Natural killer cell (primary cell): ENCODE results near the gene OR2V1. TPM values are rescaled to one million over a fixed set of nuclear protein-coding genes. Genes with fewer than 3 reads are reported as not detected.

Experiments used
- ATAC-seq, 3 donors: fragments of 150-1000 bp in 2 of 3; fragments of 200-7000 bp in 1 of 3; cut with Tn5 transposase; 1 replicate in 1 of 3; 2 replicates in 2 of 3; pipeline ENCODE4 v1.10.0; 2021; ENCODE audit warnings: mild to moderate bottlenecking in 2 of 3, moderate library complexity in 2 of 3
- DNase-seq, 2 donors: peaks; one replicate each; pipeline versions ENCODE4 v3.0.0 to v3.0.0-alpha.2; 2013 to 2021; ENCODE audit warnings: mixed read lengths in 1 of 2
- H3K27ac ChIP-seq: one replicate; pipeline ENCODE4 v1.5.1; 2013; ENCODE audit warnings: mild to moderate bottlenecking, low read length
- H3K27me3 ChIP-seq: one replicate; pipeline ENCODE4 v1.6.1; 2013; ENCODE audit warnings: low read length; ENCODE audit not compliant: control insufficient read depth, insufficient read depth
- H3K36me3 ChIP-seq: one replicate; pipeline ENCODE4 v1.6.1; 2013; ENCODE audit warnings: low read length; ENCODE audit not compliant: control insufficient read depth, insufficient read depth
- H3K4me1 ChIP-seq: one replicate; pipeline ENCODE4 v1.6.1; 2013; ENCODE audit warnings: low read length; ENCODE audit not compliant: control insufficient read depth, insufficient read depth
- H3K4me3 ChIP-seq: one replicate; pipeline ENCODE4 v1.5.1; 2013; ENCODE audit warnings: low read length
- H3K9me3 ChIP-seq: one replicate; pipeline ENCODE4 v1.6.1; 2013; ENCODE audit warnings: low read length; ENCODE audit not compliant: control insufficient read depth, insufficient read depth
- H3K27ac Mint-ChIP-seq, 2 donors: one replicate each; pipeline ENCODE4 v1.8.0; 2022; ENCODE audit warnings: mild to moderate bottlenecking in 2 of 2, mixed read lengths in 2 of 2, moderate library complexity in 1 of 2
- H3K27me3 Mint-ChIP-seq, 2 donors: one replicate each; pipeline ENCODE4 v1.8.0; 2022; ENCODE audit warnings: low read depth in 2 of 2, mixed read lengths in 2 of 2
- H3K36me3 Mint-ChIP-seq: one replicate; pipeline ENCODE4 v1.8.0; 2022; ENCODE audit warnings: mixed read lengths
- H3K4me1 Mint-ChIP-seq, 2 donors: one replicate each; pipeline ENCODE4 v1.8.0; 2022; ENCODE audit warnings: mixed read lengths in 2 of 2
- H3K4me3 Mint-ChIP-seq: one replicate; pipeline ENCODE4 v1.8.0; 2022; ENCODE audit warnings: mild to moderate bottlenecking, moderate library complexity, mixed read lengths
- H3K9me3 Mint-ChIP-seq, 2 donors: one replicate each; pipeline ENCODE4 v1.8.0; 2022; ENCODE audit warnings: mixed read lengths in 2 of 2
- CTCF ChIP-seq: fragments of 200-600 bp; IDR thresholded peaks from one replicate; pipeline ENCODE4 v1.8.0; 2022; ENCODE audit warnings: antibody characterized with exemption
- WGBS: methylation state at CpG from one replicate; pipeline ENCODE4 v1.1.7; 2013; ENCODE audit warnings: missing lambda C conversion rate; ENCODE audit not compliant: insufficient coverage; 5-methylcytosine and 5-hydroxymethylcytosine counted together
- intact Hi-C: fragments of 100-400 bp; cut with micrococcal nuclease; formaldehyde crosslinking; loops from one replicate; pipeline ENCODE4 v1.14.2; 2022
- total RNA-seq, 4 donors: library from RNA; stranded (reverse); fragments of 120-200 nt in 1 of 4; gene quantifications; one replicate each; pipeline versions ENCODE4 v1.2.3 to v1.2.4, GENCODE V29; 2013 to 2022

Gene OR2V1
- total RNA-seq, 3 donors from 2014 or later (not counting 1 experiment from before 2014, with no cell fraction given): not detected

DNA sequence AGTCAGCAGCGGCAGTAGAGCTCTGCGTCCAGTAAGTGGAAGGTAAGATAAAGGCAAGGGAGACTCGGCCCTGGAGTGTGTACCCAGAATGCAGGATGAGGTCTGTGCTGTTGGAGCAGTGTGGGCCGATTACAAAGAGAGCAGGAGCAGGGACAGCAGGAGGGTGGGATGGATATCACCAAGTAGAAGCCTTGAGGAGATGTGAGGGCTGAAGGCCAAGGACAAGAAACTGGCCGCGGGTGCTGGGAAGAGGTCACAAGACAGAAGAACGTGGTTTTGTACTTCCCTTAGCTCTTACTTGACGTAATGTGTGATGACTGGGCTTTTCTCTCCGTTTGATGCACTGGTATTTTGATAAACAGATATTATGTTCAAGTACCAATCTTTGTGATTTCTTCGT lies 43.7 kb downstream of the OR2V1 start:
- Histone ChIP-seq H3K4me1 (no peaks in the 10 kb centered on the region), H3K9me3 (no peaks in the 10 kb centered on the region), H3K36me3 (no peaks in the 10 kb centered on the region), H3K27ac (no peak overlapping the region), H3K4me3 (no peak overlapping the region), H3K27me3 (peaks cover 9% of the 10 kb centered on the region)
- no peaks in the 10 kb centered on the region for H3K4me1 Mint-ChIP-seq
- no peaks in the 10 kb centered on the region for H3K9me3 Mint-ChIP-seq
- 58% methylated on average over 9 of the region's 10 CpGs for WGBS
- H3K36me3 Mint-ChIP-seq: no peaks in the 10 kb centered on the region
- H3K27ac Mint-ChIP-seq: no peak overlapping the region
- intact Hi-C loops: no loop called here
- DNase-seq (no peak), ATAC-seq (no peak)
- peaks cover 31 to 40% of the 10 kb centered on the region in 2 donors for H3K27me3 Mint-ChIP-seq
- TF ChIP-seq CTCF: no peak
- no peak overlapping the region for H3K4me3 Mint-ChIP-seq

DNA sequence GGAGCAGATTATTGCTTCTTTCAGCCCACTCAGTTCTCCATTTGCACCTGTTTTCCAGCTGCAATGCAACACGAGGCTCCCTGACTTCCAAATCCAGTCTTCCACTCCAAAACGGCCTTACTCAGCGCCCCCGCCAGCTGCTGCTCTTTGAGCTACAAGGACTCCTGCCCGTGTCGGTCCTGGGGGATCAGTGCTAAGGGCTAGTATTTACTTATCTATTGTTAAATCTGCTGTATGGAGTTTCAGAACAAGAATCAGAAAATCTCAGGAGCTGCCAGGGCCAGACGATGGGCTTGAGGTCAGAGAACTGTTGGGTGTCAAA lies 44.1 kb downstream of the OR2V1 start:
- no peak for ATAC-seq
- 82% methylated on average over 7 of the region's 7 CpGs for WGBS
- TF ChIP-seq CTCF: no peak
- Mint-ChIP-seq H3K27ac (no peak overlapping the region), H3K4me1 (no peaks in the 10 kb centered on the region), H3K9me3 (no peaks in the 10 kb centered on the region), H3K27me3 (peaks cover 30 to 41% of the 10 kb centered on the region in 2 donors), H3K36me3 (no peaks in the 10 kb centered on the region), H3K4me3 (no peak overlapping the region)
- Histone ChIP-seq H3K27ac (no peak overlapping the region), H3K27me3 (peaks cover 9% of the 10 kb centered on the region), H3K9me3 (no peaks in the 10 kb centered on the region), H3K36me3 (no peaks in the 10 kb centered on the region), H3K4me3 (no peak overlapping the region), H3K4me1 (no peaks in the 10 kb centered on the region)
- no peak for DNase-seq
- intact Hi-C loops: no loop called here

- intact Hi-C loops: no loop called here
- no peak for TF ChIP-seq CTCF
- no peaks in the 10 kb centered on the region for H3K4me1 Mint-ChIP-seq
- Histone ChIP-seq H3K27ac (no peak overlapping the region), H3K36me3 (no peaks in the 10 kb centered on the region), H3K27me3 (peaks cover 9% of the 10 kb centered on the region), H3K4me1 (no peaks in the 10 kb centered on the region), H3K4me3 (no peak overlapping the region), H3K9me3 (no peaks in the 10 kb centered on the region)
- WGBS: 80% methylated on average over 17 of the region's 17 CpGs
- H3K27me3 Mint-ChIP-seq: peaks cover 30 to 47% of the 10 kb centered on the region in 2 donors
- ATAC-seq (no peak), DNase-seq (no peak)
- no peaks in the 10 kb centered on the region for H3K9me3 Mint-ChIP-seq
- no peak overlapping the region for H3K4me3 Mint-ChIP-seq
- H3K27ac Mint-ChIP-seq: no peak overlapping the region
- H3K36me3 Mint-ChIP-seq: no peaks in the 10 kb centered on the region
These were observed 44.7 kb downstream of the OR2V1 start for GRCh38 chr5:181086026-181086883.
